Panc1 (cell line): Measurements from ENCODE around the gene SLCO1B3. TPM values are rescaled to one million over a fixed set of nuclear protein-coding genes. Genes with fewer than 3 reads are reported as not detected.
A peak's percentile ranks its signal among the peaks of the same experiment; 100 is the strongest.

Source experiments
- ATAC-seq: fragments of 200-7000 bp; cut with Tn5 transposase; 2 replicates; pipeline ENCODE4 v1.9.1; 2020; ENCODE audit warnings: mild to moderate bottlenecking, moderate library complexity
- BruUV-seq: library from RNA; stranded (reverse); fragments of 400-500 nt; replicated peaks from 2 replicates; lab custom pipeline; 2021; lab: Mats Ljungman, UMichigan
- CTCF ChIA-PET: fragments of 300-600 bp; sonication (Branson Sonifier 250); formaldehyde crosslinking; loops from one replicate; lab custom pipeline; 2022; ENCODE audit warnings: antibody characterized with exemption; lab: Charles Lee
- POLR2A ChIA-PET: fragments of 300-600 bp; sonication (Branson Sonifier 250); formaldehyde crosslinking; loops from one replicate; lab custom pipeline; 2022; ENCODE audit warnings: antibody characterized with exemption; lab: Charles Lee
- DNase-seq: peaks from one replicate; pipeline ENCODE4 v3.0.0-alpha.2; 2010; ENCODE audit warnings: low read depth, low spot score
- H3K27ac ChIP-seq: 2 replicates; pipeline ENCODE4 v1.5.1; 2011; ENCODE audit warnings: mild to moderate bottlenecking, low read length, inconsistent platforms
- H3K27me3 ChIP-seq: fragments of 200-500 bp; sonication (Bioruptor generic); 2 replicates; pipeline ENCODE4 v1.6.0; 2014; ENCODE audit warnings: low read length, inconsistent platforms; ENCODE audit not compliant: control insufficient read depth, insufficient read depth
- H3K36me3 ChIP-seq: fragments of 200-500 bp; sonication (Bioruptor generic); 2 replicates; pipeline ENCODE4 v1.5.1; 2014; ENCODE audit warnings: inconsistent platforms, mild to moderate bottlenecking, low read length, moderate library complexity; ENCODE audit not compliant: control insufficient read depth, insufficient read depth
- H3K4me1 ChIP-seq: 2 replicates; pipeline ENCODE4 v1.5.1; 2011; ENCODE audit warnings: inconsistent platforms, mild to moderate bottlenecking, low read length, moderate library complexity; ENCODE audit not compliant: control insufficient read depth, insufficient read depth
- H3K4me3 ChIP-seq, 2 experiments: 2 replicates each; pipeline ENCODE4 v1.5.1; 2011 to 2012; ENCODE audit warnings: low read depth in 2 of 2, low read length in 2 of 2, mild to moderate bottlenecking in 2 of 2, inconsistent platforms in 1 of 2, moderate library complexity in 1 of 2
- H3K9me3 ChIP-seq: fragments of 200-500 bp; sonication (Bioruptor generic); 2 replicates; pipeline ENCODE4 v1.5.1; 2014; ENCODE audit warnings: low read depth, mild to moderate bottlenecking, inconsistent platforms, low read length, moderate library complexity; ENCODE audit not compliant: control insufficient read depth, insufficient read depth
- POLR2AphosphoS5 ChIP-seq: IDR thresholded peaks from 2 replicates; pipeline ENCODE4 v1.6.1; 2012; ENCODE audit warnings: mild to moderate bottlenecking, low read depth, low read length, moderate library complexity
- SIN3A ChIP-seq: IDR thresholded peaks from 2 replicates; pipeline ENCODE4 v1.6.1; 2012; ENCODE audit warnings: low read depth, mild to moderate bottlenecking, low read length, moderate library complexity, borderline replicate concordance; ENCODE audit not compliant: insufficient read depth
- TCF7L2 ChIP-seq: IDR thresholded peaks from 2 replicates; pipeline ENCODE4 v1.6.1; 2011; ENCODE audit warnings: mild to moderate bottlenecking, low read depth, low read length, inconsistent platforms
- in situ Hi-C: cut with HindIII; loops from 2 replicates; pipeline ENCODE4 v1.10.0; 2016; ENCODE audit warnings: low sequenced_read_pairs, low pct_unique_long_range_greater_than_20kb
- intact Hi-C: fragments of 100-400 bp; cut with micrococcal nuclease; formaldehyde crosslinking; loops from one replicate; pipeline ENCODE4 v1.10.0; 2022; ENCODE audit not compliant: unreplicated experiment
- total RNA-seq: library from RNA; stranded (reverse); gene quantifications from one replicate; pipeline ENCODE4 v1.2.1, GENCODE V29; 2021; ENCODE audit not compliant: unreplicated experiment
- TF ChIP-seq, protein P1 (sequence below): fragments of 450-650 bp; IDR thresholded peaks from 2 replicates; pipeline ENCODE4 v1.5.1; 2017; ENCODE audit warnings: mild to moderate bottlenecking
- TF ChIP-seq, protein P2 (sequence below), 2 experiments: IDR thresholded peaks; 2 replicates each; pipeline ENCODE4 v1.6.1; 2011 to 2012; ENCODE audit warnings: low read depth in 2 of 2, control low read depth in 1 of 2, low read length in 1 of 2, mild to moderate bottlenecking in 1 of 2, moderate library complexity in 1 of 2; ENCODE audit not compliant: insufficient read depth in 1 of 2

The SLCO1B3 gene
- total RNA-seq, 1 experiment from 2014 or later = 0.85 TPM

DNA sequence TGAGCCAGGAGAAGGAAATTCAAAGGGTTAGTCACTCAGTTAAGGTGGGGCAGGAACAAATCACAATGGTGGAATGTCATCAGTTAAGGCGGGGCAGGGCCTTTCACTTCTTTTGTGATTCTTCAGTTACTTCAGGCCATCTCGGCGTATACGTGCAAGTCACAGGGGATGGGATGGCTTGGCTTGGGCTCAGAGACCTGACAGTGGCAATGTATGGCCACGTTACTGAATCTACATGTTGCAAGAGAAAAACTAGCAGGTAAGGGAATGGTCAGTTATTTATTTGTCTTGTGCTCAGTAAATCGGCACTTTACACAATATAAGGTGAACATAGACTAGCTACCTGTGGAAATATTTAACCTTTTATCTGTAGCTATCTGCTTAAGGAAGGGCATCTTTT, 11.9 kb downstream of the SLCO1B3 start:
- ATAC-seq (no peak), DNase-seq (no peak)
- ChIA-PET POLR2A (no interaction called here), CTCF (no interaction called here)
- in situ Hi-C loops (no loop called here), intact Hi-C loops (no loop called here)
- peak overlapping the region in 1 of 2 experiments; percentile 18; a peak in 2 of 4 replicates for H3K4me3 ChIP-seq
- BruUV-seq = no TSS peak
- no peaks in the 10 kb centered on the region for H3K36me3 ChIP-seq
- no peaks in the 10 kb centered on the region for H3K9me3 ChIP-seq
- no peak for TF ChIP-seq POLR2AphosphoS5
- no peak for TF ChIP-seq SIN3A
- TF ChIP-seq TCF7L2 = no peak
- H3K27me3 ChIP-seq = no peaks in the 10 kb centered on the region
- no peaks in the 10 kb centered on the region for H3K4me1 ChIP-seq
- H3K27ac ChIP-seq = no peak overlapping the region

DNA sequence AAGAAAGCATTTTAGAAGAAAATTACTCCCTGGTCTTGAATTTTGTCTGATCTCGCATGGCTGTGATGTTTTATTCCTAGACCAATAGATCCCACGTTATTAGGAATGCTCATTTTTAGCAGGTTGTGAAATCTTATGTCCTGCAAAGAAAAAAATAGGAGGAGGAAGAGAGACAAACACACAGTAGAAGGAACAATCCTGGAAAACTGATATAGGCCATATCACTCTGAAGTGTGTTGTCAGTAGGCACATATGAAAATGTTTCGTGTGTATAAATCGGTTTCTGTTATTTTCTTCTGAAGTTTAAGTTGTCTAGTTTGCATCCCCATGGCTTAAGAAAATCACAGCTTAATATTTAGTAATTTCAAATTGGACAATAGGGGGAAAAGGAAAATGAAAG, 12.4 kb downstream of the SLCO1B3 start:
- Histone ChIP-seq H3K36me3 (no peaks in the 10 kb centered on the region), H3K4me3 (no peak overlapping the region; a peak in 1 of 4 replicates), H3K9me3 (no peaks in the 10 kb centered on the region), H3K27me3 (no peaks in the 10 kb centered on the region), H3K27ac (no peak overlapping the region), H3K4me1 (no peaks in the 10 kb centered on the region)
- no peak for TF ChIP-seq SIN3A
- TF ChIP-seq POLR2AphosphoS5 = no peak
- intact Hi-C loops = no loop called here
- ATAC-seq = no peak
- ChIA-PET POLR2A (no interaction called here), CTCF (no interaction called here)
- DNase-seq = no peak
- BruUV-seq = no TSS peak
- in situ Hi-C loops = no loop called here

DNA sequence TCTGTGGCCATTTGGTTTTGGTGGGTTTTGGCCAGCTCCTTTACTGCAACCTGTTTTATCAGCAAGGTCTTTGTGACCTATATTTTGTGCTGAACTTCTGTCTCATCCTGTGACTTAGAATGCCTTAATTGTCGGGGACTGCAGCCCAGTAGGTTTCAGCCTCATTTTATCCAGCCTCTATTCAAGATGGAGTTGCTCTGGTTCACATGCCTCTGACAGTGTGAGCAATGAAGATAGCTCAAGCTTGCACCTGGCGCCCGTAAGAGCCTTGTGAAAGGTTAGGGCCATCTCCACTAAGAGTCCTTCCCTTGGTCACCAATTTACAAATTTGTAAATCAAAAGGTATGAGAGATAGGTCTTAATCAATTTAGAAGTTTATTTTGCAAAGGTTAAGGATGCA, 19.4 kb downstream of the SLCO1B3 start:
- H3K27me3 ChIP-seq = no peaks in the 10 kb centered on the region
- POLR2A ChIA-PET = no interaction called here
- H3K4me1 ChIP-seq = no peaks in the 10 kb centered on the region
- no peak for TF ChIP-seq SIN3A
- no peak for TF ChIP-seq POLR2AphosphoS5
- no peak for TF ChIP-seq TCF7L2
- TF ChIP-seq, protein P1, sequence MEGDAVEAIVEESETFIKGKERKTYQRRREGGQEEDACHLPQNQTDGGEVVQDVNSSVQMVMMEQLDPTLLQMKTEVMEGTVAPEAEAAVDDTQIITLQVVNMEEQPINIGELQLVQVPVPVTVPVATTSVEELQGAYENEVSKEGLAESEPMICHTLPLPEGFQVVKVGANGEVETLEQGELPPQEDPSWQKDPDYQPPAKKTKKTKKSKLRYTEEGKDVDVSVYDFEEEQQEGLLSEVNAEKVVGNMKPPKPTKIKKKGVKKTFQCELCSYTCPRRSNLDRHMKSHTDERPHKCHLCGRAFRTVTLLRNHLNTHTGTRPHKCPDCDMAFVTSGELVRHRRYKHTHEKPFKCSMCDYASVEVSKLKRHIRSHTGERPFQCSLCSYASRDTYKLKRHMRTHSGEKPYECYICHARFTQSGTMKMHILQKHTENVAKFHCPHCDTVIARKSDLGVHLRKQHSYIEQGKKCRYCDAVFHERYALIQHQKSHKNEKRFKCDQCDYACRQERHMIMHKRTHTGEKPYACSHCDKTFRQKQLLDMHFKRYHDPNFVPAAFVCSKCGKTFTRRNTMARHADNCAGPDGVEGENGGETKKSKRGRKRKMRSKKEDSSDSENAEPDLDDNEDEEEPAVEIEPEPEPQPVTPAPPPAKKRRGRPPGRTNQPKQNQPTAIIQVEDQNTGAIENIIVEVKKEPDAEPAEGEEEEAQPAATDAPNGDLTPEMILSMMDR = no peak
- TF ChIP-seq, protein P2, sequence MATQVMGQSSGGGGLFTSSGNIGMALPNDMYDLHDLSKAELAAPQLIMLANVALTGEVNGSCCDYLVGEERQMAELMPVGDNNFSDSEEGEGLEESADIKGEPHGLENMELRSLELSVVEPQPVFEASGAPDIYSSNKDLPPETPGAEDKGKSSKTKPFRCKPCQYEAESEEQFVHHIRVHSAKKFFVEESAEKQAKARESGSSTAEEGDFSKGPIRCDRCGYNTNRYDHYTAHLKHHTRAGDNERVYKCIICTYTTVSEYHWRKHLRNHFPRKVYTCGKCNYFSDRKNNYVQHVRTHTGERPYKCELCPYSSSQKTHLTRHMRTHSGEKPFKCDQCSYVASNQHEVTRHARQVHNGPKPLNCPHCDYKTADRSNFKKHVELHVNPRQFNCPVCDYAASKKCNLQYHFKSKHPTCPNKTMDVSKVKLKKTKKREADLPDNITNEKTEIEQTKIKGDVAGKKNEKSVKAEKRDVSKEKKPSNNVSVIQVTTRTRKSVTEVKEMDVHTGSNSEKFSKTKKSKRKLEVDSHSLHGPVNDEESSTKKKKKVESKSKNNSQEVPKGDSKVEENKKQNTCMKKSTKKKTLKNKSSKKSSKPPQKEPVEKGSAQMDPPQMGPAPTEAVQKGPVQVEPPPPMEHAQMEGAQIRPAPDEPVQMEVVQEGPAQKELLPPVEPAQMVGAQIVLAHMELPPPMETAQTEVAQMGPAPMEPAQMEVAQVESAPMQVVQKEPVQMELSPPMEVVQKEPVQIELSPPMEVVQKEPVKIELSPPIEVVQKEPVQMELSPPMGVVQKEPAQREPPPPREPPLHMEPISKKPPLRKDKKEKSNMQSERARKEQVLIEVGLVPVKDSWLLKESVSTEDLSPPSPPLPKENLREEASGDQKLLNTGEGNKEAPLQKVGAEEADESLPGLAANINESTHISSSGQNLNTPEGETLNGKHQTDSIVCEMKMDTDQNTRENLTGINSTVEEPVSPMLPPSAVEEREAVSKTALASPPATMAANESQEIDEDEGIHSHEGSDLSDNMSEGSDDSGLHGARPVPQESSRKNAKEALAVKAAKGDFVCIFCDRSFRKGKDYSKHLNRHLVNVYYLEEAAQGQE (IDR thresholded peaks at IDR 0.05; ENCODE audit: insufficient read depth in 1 of 2, low read depth in 2 of 2, low read length in 1 of 2) = no peak
- CTCF ChIA-PET = no interaction called here
- H3K9me3 ChIP-seq = no peaks in the 10 kb centered on the region
- ATAC-seq (no peak), DNase-seq (no peak)
- H3K36me3 ChIP-seq = no peaks in the 10 kb centered on the region
- intact Hi-C loops (no loop called here), in situ Hi-C loops (no loop called here)
- no TSS peak for BruUV-seq
- H3K27ac ChIP-seq = no peak overlapping the region
- H3K4me3 ChIP-seq = no peak overlapping the region
